IMR-90 (cell line): ENCODE measurements around the gene FHAD1. TPM values are rescaled to one million over a fixed set of nuclear protein-coding genes. Genes with fewer than 3 reads are reported as not detected.

Experiments
- ATAC-seq: fragments of 200-7000 bp; cut with Tn5 transposase; 2 replicates; pipeline ENCODE4 v1.9.1; 2020; ENCODE audit warnings: low read depth, mild to moderate bottlenecking, moderate library complexity
- BruUV-seq: library from RNA; stranded (reverse); fragments of 400-500 nt; replicated peaks from 2 replicates; lab custom pipeline; 2021; lab: Mats Ljungman, UMichigan
- CTCF ChIA-PET: fragments of 300-600 bp; formaldehyde crosslinking; extraction: SDS; loops from one replicate; lab custom pipeline; 2021; ENCODE audit warnings: antibody characterized with exemption; lab: Yijun Ruan, JAX
- POLR2A ChIA-PET: fragments of 300-600 bp; sonication (Branson Sonifier 250); formaldehyde crosslinking; loops from one replicate; lab custom pipeline; 2022; ENCODE audit warnings: antibody characterized with exemption; ENCODE audit not compliant: unreplicated experiment; lab: Charles Lee
- DNase-seq: peaks from one replicate; pipeline ENCODE4 v3.0.0; 2013
- H2AFZ ChIP-seq: replicated peaks from 2 replicates; pipeline ENCODE3; 2013; ENCODE audit warnings: low read length, mild to moderate bottlenecking; ENCODE audit not compliant: poor library complexity
- H2AK5ac ChIP-seq: 2 replicates; pipeline ENCODE4 v1.6.1; 2013; ENCODE audit warnings: low read depth, low read length, inconsistent platforms
- H2AK9ac ChIP-seq: replicated peaks from 2 replicates; pipeline ENCODE3; 2013; ENCODE audit warnings: mild to moderate bottlenecking, low read depth, low read length, moderate library complexity; ENCODE audit not compliant: poor library complexity
- H2BK120ac ChIP-seq: 2 replicates; pipeline ENCODE4 v1.6.1; 2013; ENCODE audit warnings: low read depth, low read length, inconsistent platforms
- H2BK15ac ChIP-seq: 3 replicates; pipeline ENCODE4 v1.6.1; 2013; ENCODE audit warnings: low read depth, low read length, inconsistent platforms
- H2BK20ac ChIP-seq: 2 replicates; pipeline ENCODE4 v1.6.1; 2013; ENCODE audit warnings: low read depth, mild to moderate bottlenecking, inconsistent platforms, low read length, moderate library complexity
- H2BK5ac ChIP-seq: 2 replicates; pipeline ENCODE4 v1.6.1; 2013; ENCODE audit warnings: mild to moderate bottlenecking, low read depth, low read length, inconsistent platforms; ENCODE audit not compliant: poor library complexity, severe bottlenecking
- H3K14ac ChIP-seq: replicated peaks from 2 replicates; pipeline ENCODE4 v1.6.1; 2013; ENCODE audit warnings: low read depth, low read length, inconsistent platforms
- H3K18ac ChIP-seq: 2 replicates; pipeline ENCODE4 v1.6.1; 2013; ENCODE audit warnings: low read depth, low read length, control low read depth
- H3K23ac ChIP-seq: 2 replicates; pipeline ENCODE4 v1.6.1; 2013; ENCODE audit warnings: low read depth, low read length, inconsistent platforms
- H3K27ac ChIP-seq: 2 replicates; pipeline ENCODE4 v1.5.1; 2013; ENCODE audit warnings: mild to moderate bottlenecking, control low read depth, low read length; ENCODE audit not compliant: insufficient read depth
- H3K27me3 ChIP-seq: 2 replicates; pipeline ENCODE4 v1.6.1; 2013; ENCODE audit warnings: low read length; ENCODE audit not compliant: control insufficient read depth, insufficient read depth
- H3K36me3 ChIP-seq: 2 replicates; pipeline ENCODE4 v1.6.1; 2013; ENCODE audit warnings: low read length, mixed read lengths; ENCODE audit not compliant: control insufficient read depth, insufficient read depth
- H3K4ac ChIP-seq: 2 replicates; pipeline ENCODE4 v1.6.1; 2013; ENCODE audit warnings: low read depth, low read length, inconsistent platforms
- H3K4me1 ChIP-seq: 2 replicates; pipeline ENCODE4 v1.6.1; 2013; ENCODE audit warnings: low read length, mixed read lengths; ENCODE audit not compliant: control insufficient read depth, insufficient read depth
- H3K4me2 ChIP-seq: 2 replicates; pipeline ENCODE4 v1.6.1; 2013; ENCODE audit warnings: low read depth, mild to moderate bottlenecking, control low read depth, low read length, moderate library complexity
- H3K4me3 ChIP-seq: 2 replicates; pipeline ENCODE4 v1.5.1; 2013; ENCODE audit warnings: low read depth, mild to moderate bottlenecking, control low read depth, low read length, moderate library complexity; ENCODE audit not compliant: insufficient read depth
- H3K56ac ChIP-seq: 2 replicates; pipeline ENCODE4 v1.6.1; 2013; ENCODE audit warnings: low read length, inconsistent platforms; ENCODE audit not compliant: insufficient read depth; ENCODE audit errors: extremely low read depth
- H3K79me1 ChIP-seq, 2 experiments: 2 replicates each; pipeline ENCODE4 v1.6.1; 2013; ENCODE audit warnings: low read length in 2 of 2, inconsistent platforms in 1 of 2, low read depth in 1 of 2
- H3K9ac ChIP-seq: 2 replicates; pipeline ENCODE4 v1.6.1; 2013; ENCODE audit warnings: low read depth, low read length, control low read depth
- H3K9me1 ChIP-seq: 2 replicates; pipeline ENCODE4 v1.6.1; 2013; ENCODE audit warnings: low read length, inconsistent platforms; ENCODE audit not compliant: insufficient read depth
- H3K9me3 ChIP-seq: 2 replicates; pipeline ENCODE4 v1.6.1; 2013; ENCODE audit warnings: low read length; ENCODE audit not compliant: control insufficient read depth, insufficient read depth
- H4K20me1 ChIP-seq: 2 replicates; pipeline ENCODE4 v1.6.1; 2013; ENCODE audit warnings: low read length, inconsistent platforms; ENCODE audit not compliant: insufficient read depth
- H4K5ac ChIP-seq: 2 replicates; pipeline ENCODE4 v1.6.1; 2013; ENCODE audit warnings: mild to moderate bottlenecking, low read depth, low read length, control low read depth
- H4K8ac ChIP-seq, 2 experiments: 2 replicates each; pipeline ENCODE4 v1.6.1; 2013; ENCODE audit warnings: low read depth in 2 of 2, low read length in 2 of 2, control low read depth in 1 of 2, inconsistent platforms in 1 of 2
- H4K91ac ChIP-seq: 2 replicates; pipeline ENCODE4 v1.6.1; 2013; ENCODE audit warnings: low read depth, low read length, inconsistent platforms; ENCODE audit not compliant: insufficient read depth
- BHLHE40 ChIP-seq: fragments of 150-350 bp; IDR thresholded peaks from 2 replicates; pipeline ENCODE4 v1.6.1; 2016; ENCODE audit warnings: mild to moderate bottlenecking, low read depth, low read length
- CEBPB ChIP-seq: IDR thresholded peaks from 2 replicates; pipeline ENCODE4 v1.6.1; 2012; ENCODE audit warnings: low read depth, low read length, improper control_type of control experiment
- CHD1 ChIP-seq: IDR thresholded peaks from 2 replicates; pipeline ENCODE4 v1.6.1; 2012; ENCODE audit warnings: low read depth, low read length, improper control_type of control experiment
- FOS ChIP-seq: fragments of 150-350 bp; IDR thresholded peaks from 2 replicates; pipeline ENCODE4 v1.6.1; 2016; ENCODE audit warnings: low read depth, low read length
- MAFK ChIP-seq: IDR thresholded peaks from 2 replicates; pipeline ENCODE4 v1.6.1; 2012; ENCODE audit warnings: low read depth, low read length, improper control_type of control experiment
- MXI1 ChIP-seq: IDR thresholded peaks from 2 replicates; pipeline ENCODE4 v1.6.1; 2012; ENCODE audit warnings: low read depth, mild to moderate bottlenecking, low read length, moderate library complexity, borderline replicate concordance
- POLR2A ChIP-seq: IDR thresholded peaks from 2 replicates; pipeline ENCODE4 v1.6.1; 2012; ENCODE audit warnings: mild to moderate bottlenecking, low read depth, low read length
- RAD21 ChIP-seq: IDR thresholded peaks from 2 replicates; pipeline ENCODE4 v1.6.1; 2012; ENCODE audit warnings: low read length, improper control_type of control experiment
- RFX5 ChIP-seq: IDR thresholded peaks from 2 replicates; pipeline ENCODE4 v1.8.0; 2012; ENCODE audit warnings: low read depth, mild to moderate bottlenecking, low read length, moderate library complexity
- SMC3 ChIP-seq: fragments of 150-350 bp; IDR thresholded peaks from 2 replicates; pipeline ENCODE4 v1.6.1; 2016; ENCODE audit warnings: low read depth, mild to moderate bottlenecking, antibody characterized with exemption, low read length, moderate library complexity
- WGBS, 2 experiments: methylation state at CpG; one replicate each; pipeline versions ENCODE4 v1.1.5 to v1.1.7; 2013; ENCODE audit warnings: missing lambda C conversion rate in 2 of 2; ENCODE audit not compliant: insufficient read length in 1 of 2; ENCODE audit errors: extremely low coverage in 2 of 2; 5-methylcytosine and 5-hydroxymethylcytosine counted together
- dilution Hi-C: fragments of 300-500 bp; cut with HindIII; formaldehyde crosslinking; loops from one replicate; pipeline ENCODE4 v1.14.3; 2018; ENCODE audit warnings: low sequenced_read_pairs; ENCODE audit not compliant: unreplicated experiment
- in situ Hi-C: fragments of 300-500 bp; cut with MboI; formaldehyde crosslinking; loops from 3 replicates; pipeline ENCODE4 v1.14.3; 2019; ENCODE audit warnings: low sequenced_read_pairs, inconsistent platforms, mixed read lengths
- intact Hi-C: fragments of 100-400 bp; cut with micrococcal nuclease; formaldehyde crosslinking; loops from 2 replicates; pipeline ENCODE4 v1.10.0; 2022
- polyA plus RNA-seq, 3 experiments: library from polyadenylated mRNA; depleted of rRNA; stranded (reverse); fragments of >200 nt; gene quantifications; 2 replicates each; pipeline ENCODE4 v1.2.3, GENCODE V29; 2012; ENCODE audit warnings: low replicate concordance in 1 of 3
- total RNA-seq: library from RNA; depleted of rRNA; stranded (reverse); fragments of >200 nt; gene quantifications from 2 replicates; pipeline ENCODE4 v1.2.3, GENCODE V29; 2012
- TF ChIP-seq, protein P1 (sequence below): conservative IDR thresholded peaks from 2 replicates; pipeline ENCODE4 v1.5.1; 2012; ENCODE audit warnings: mild to moderate bottlenecking, low read depth, low read length, improper control_type of control experiment
- TF ChIP-seq, protein P2 (sequence below): fragments of 150-350 bp; IDR thresholded peaks from 2 replicates; pipeline ENCODE4 v1.6.1; 2017; ENCODE audit warnings: mild to moderate bottlenecking, antibody characterized with exemption, low read length, low read depth

Gene FHAD1
- total and polyA plus RNA-seq, 2 of the 4 experiments (the other 2 are of a cell fraction) = not detected

DNA sequence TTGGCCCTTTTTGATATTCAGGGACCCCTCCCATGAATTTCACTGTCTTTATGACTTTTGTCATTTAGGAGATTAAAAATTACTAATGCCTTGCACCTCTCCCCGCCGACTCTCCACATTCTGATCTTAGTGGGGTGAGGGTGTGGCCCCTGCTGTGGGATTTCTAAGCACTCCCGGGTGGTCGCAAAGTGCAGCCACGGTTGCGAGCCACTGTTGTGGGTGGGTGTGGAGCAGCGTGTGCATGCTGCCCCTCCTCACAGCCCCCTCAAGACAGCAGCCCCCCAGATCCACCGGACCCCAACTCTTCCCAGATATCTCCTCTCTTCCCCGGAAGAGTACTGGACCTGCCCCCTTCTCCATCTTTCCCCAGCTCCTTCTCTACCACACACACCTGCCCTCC, 96.1 kb downstream of the FHAD1 start:
- 0 out of 2 replicates have a peak, but pooled peaks cover 2% of the 10 kb centered on the region for H3K9me3 ChIP-seq
- WGBS, 2 experiments = 71% methylated on average over 1 of the region's 9 CpGs; no CpG with 5 or more reads in 1 of the 2 experiments
- no peak overlapping the region for H3K14ac ChIP-seq
- no peak overlapping the region for H3K18ac ChIP-seq
- H3K4ac ChIP-seq = no peak overlapping the region
- no peaks in the 10 kb centered on the region for H4K20me1 ChIP-seq
- intact Hi-C loops (no loop called here), in situ Hi-C loops (loop anchor here (5.0 kb wide), 1 partner anchor 69 kb away; no protein-coding TSS in a partner anchor), dilution Hi-C loops (no loop called here)
- peaks cover 6% of the 10 kb centered on the region for H3K4me1 ChIP-seq
- no peaks in the 10 kb centered on the region for H3K79me1 ChIP-seq
- no peak overlapping the region for H4K5ac ChIP-seq
- H2AK9ac ChIP-seq = no peak overlapping the region
- H3K36me3 ChIP-seq = no peaks in the 10 kb centered on the region
- H2BK120ac ChIP-seq = no peak overlapping the region
- H2BK5ac ChIP-seq = no peak overlapping the region
- no peak overlapping the region for H4K8ac ChIP-seq
- CTCF ChIA-PET = no interaction called here
- no peaks in the 10 kb centered on the region for H3K27me3 ChIP-seq
- ATAC-seq = no peak
- no peak overlapping the region for H4K91ac ChIP-seq
- BruUV-seq = no TSS peak
- no peak overlapping the region for H2AFZ ChIP-seq
- no peak overlapping the region; the same call in 1 of the 2 replicates for H3K23ac ChIP-seq
- DNase-seq = no peak
- POLR2A ChIA-PET = no interaction called here
- no peak overlapping the region for H3K27ac ChIP-seq
- H3K9ac ChIP-seq = no peak overlapping the region
- H3K4me2 ChIP-seq = no peak overlapping the region
- H2AK5ac ChIP-seq = no peak overlapping the region; the same call in 1 of the 2 replicates
- peaks cover 3% of the 10 kb centered on the region; the same call in 1 of the 2 replicates for H3K9me1 ChIP-seq
- no peak overlapping the region for H3K56ac ChIP-seq
- no peak overlapping the region for H3K4me3 ChIP-seq
- no peak overlapping the region for H2BK15ac ChIP-seq
- TF ChIP-seq, protein P1, sequence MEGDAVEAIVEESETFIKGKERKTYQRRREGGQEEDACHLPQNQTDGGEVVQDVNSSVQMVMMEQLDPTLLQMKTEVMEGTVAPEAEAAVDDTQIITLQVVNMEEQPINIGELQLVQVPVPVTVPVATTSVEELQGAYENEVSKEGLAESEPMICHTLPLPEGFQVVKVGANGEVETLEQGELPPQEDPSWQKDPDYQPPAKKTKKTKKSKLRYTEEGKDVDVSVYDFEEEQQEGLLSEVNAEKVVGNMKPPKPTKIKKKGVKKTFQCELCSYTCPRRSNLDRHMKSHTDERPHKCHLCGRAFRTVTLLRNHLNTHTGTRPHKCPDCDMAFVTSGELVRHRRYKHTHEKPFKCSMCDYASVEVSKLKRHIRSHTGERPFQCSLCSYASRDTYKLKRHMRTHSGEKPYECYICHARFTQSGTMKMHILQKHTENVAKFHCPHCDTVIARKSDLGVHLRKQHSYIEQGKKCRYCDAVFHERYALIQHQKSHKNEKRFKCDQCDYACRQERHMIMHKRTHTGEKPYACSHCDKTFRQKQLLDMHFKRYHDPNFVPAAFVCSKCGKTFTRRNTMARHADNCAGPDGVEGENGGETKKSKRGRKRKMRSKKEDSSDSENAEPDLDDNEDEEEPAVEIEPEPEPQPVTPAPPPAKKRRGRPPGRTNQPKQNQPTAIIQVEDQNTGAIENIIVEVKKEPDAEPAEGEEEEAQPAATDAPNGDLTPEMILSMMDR = no peak
- TF ChIP-seq FOS = no peak
- TF ChIP-seq CEBPB = no peak
- TF ChIP-seq BHLHE40 = no peak
- no peak for TF ChIP-seq RFX5
- no peak for TF ChIP-seq MXI1
- no peak for TF ChIP-seq RAD21
- no peak for TF ChIP-seq MAFK
- TF ChIP-seq, protein P2, sequence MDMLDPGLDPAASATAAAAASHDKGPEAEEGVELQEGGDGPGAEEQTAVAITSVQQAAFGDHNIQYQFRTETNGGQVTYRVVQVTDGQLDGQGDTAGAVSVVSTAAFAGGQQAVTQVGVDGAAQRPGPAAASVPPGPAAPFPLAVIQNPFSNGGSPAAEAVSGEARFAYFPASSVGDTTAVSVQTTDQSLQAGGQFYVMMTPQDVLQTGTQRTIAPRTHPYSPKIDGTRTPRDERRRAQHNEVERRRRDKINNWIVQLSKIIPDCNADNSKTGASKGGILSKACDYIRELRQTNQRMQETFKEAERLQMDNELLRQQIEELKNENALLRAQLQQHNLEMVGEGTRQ = no peak
- no peak for TF ChIP-seq POLR2A
- no peak for TF ChIP-seq CHD1
- no peak for TF ChIP-seq SMC3
- H2BK20ac ChIP-seq = no peak overlapping the region
